DOHH2 (cell line): ENCODE measurements around the gene MAML1.

ENCODE experiments used
- EZH2phosphoT487 ChIP-seq: fragments of 200-600 bp; sonication (generic); IDR thresholded peaks from 2 replicates; pipeline ENCODE4 v1.6.1; 2017; ENCODE audit warnings: borderline replicate concordance, mild to moderate bottlenecking, antibody characterized with exemption, low read length, moderate library complexity, mixed read lengths
- TF ChIP-seq, protein P1 (sequence below): fragments of 200-600 bp; sonication (generic); IDR thresholded peaks from one replicate; pipeline ENCODE4 v1.5.1; 2014; ENCODE audit warnings: antibody characterized with exemption, mild to moderate bottlenecking, low read depth, low read length; ENCODE audit not compliant: poor library complexity, severe bottlenecking

DNA sequence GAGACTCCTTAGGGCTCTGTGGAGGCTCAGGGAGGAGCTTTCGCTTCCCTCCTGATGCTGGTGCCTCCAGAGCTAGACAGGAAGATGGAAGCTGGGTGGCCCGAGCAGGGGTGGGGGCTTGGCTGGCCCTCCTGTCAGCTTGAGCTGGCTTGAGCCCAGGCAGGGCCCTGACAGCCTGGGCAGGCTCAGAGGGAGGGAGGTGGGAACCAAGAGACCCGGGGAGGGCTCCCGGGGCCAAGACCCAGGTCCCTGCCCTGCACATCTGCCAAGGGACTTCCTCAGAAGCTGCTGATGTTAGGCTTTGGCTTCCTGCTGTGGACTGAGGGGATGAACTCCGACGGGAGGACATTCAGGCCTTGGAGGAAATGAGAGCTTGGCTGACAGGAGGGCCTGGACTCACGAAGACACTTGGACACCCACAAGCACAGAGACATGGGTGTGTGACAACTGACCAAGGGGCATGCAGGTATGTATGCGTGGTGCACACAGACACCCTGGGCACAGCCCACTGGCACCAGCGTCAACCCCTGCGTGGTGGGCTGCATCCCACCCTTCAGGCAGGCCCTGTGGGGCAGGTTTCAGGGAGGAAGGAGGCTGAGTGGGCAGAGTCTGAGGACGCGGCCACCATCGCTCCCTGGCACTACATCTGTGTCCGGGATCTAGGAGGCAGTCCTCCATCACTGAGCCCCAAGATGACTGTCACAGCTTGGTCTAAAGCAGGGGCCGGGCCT is 59.4 kb downstream of the MAML1 start:
- TF ChIP-seq, protein P1, sequence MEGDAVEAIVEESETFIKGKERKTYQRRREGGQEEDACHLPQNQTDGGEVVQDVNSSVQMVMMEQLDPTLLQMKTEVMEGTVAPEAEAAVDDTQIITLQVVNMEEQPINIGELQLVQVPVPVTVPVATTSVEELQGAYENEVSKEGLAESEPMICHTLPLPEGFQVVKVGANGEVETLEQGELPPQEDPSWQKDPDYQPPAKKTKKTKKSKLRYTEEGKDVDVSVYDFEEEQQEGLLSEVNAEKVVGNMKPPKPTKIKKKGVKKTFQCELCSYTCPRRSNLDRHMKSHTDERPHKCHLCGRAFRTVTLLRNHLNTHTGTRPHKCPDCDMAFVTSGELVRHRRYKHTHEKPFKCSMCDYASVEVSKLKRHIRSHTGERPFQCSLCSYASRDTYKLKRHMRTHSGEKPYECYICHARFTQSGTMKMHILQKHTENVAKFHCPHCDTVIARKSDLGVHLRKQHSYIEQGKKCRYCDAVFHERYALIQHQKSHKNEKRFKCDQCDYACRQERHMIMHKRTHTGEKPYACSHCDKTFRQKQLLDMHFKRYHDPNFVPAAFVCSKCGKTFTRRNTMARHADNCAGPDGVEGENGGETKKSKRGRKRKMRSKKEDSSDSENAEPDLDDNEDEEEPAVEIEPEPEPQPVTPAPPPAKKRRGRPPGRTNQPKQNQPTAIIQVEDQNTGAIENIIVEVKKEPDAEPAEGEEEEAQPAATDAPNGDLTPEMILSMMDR = no peak
- TF ChIP-seq EZH2phosphoT487 = no peak
